ENCODE data around the gene CSRP3.

The CSRP3 gene

GRCh38 chr11:19201737-19202605 is at the start of gene CSRP3:
CSRP3 (minus strand) TSS chr11:19201983; CDS start chr11:19192448, 9,535 bp downstream.
- no peak within 1 kb of the TSS for H3K4me3 ChIP-seq (ENCODE audit: low read depth, low read length)
- no peak for DNase-seq (ENCODE audit: low read depth)

- H3K4me3 ChIP-seq (ENCODE audit: low read depth, low read length) = no peak overlapping the region
- DNase-seq (ENCODE audit: low read depth) = no peak
Measured at GRCh38 chr11:19251577-19251976, 49.8 kb upstream of the CSRP3 start.

GRCh38 chr11:19246816-19247215 is 45.0 kb upstream of the CSRP3 start:
- DNase-seq (ENCODE audit: low read depth) = no peak
- H3K4me3 ChIP-seq (ENCODE audit: low read depth, low read length) = no peak overlapping the region

GRCh38 chr11:19245351-19245750 is 43.6 kb upstream of the CSRP3 start:
- no peak overlapping the region for H3K4me3 ChIP-seq (ENCODE audit: low read depth, low read length)
- no peak for DNase-seq (ENCODE audit: low read depth)

GRCh38 chr11:19244621-19245020 is 42.8 kb upstream of the CSRP3 start:
- H3K4me3 ChIP-seq (ENCODE audit: low read depth, low read length) = no peak overlapping the region
- DNase-seq (ENCODE audit: low read depth) = no peak

GRCh38 chr11:19244084-19244483 is 42.3 kb upstream of the CSRP3 start:
- DNase-seq (ENCODE audit: low read depth) = no peak
- no peak overlapping the region for H3K4me3 ChIP-seq (ENCODE audit: low read depth, low read length)

- DNase-seq (ENCODE audit: low read depth) = no peak
- no peak overlapping the region for H3K4me3 ChIP-seq (ENCODE audit: low read depth, low read length)
Measured at GRCh38 chr11:19243613-19244012, 41.8 kb upstream of the CSRP3 start.

GRCh38 chr11:19243143-19243542 is 41.4 kb upstream of the CSRP3 start:
- no peak for DNase-seq (ENCODE audit: low read depth)
- no peak overlapping the region for H3K4me3 ChIP-seq (ENCODE audit: low read depth, low read length)

GRCh38 chr11:19242179-19242932 is 40.6 kb upstream of the CSRP3 start:
- no peak for DNase-seq (ENCODE audit: low read depth)
- H3K4me3 ChIP-seq (ENCODE audit: low read depth, low read length) = peak overlapping the region; percentile 62

GRCh38 chr11:19241260-19242178 is 39.7 kb upstream of the CSRP3 start:
- DNase-seq (ENCODE audit: low read depth) = no peak
- peak overlapping the region; percentile 62 for H3K4me3 ChIP-seq (ENCODE audit: low read depth, low read length)

- peak; percentile 54 for DNase-seq (ENCODE audit: low read depth)
- H3K4me3 ChIP-seq (ENCODE audit: low read depth, low read length) = peak within 1 kb of the TSS; percentile 62
Measured at GRCh38 chr11:19240420-19241259, 38.9 kb upstream of the CSRP3 start, which contains the start of gene E2F8. E2F8 (minus strand) TSS chr11:19240945; CDS start chr11:19240121, 824 bp downstream.

- no peak for DNase-seq (ENCODE audit: low read depth)
- no peak overlapping the region for H3K4me3 ChIP-seq (ENCODE audit: low read depth, low read length)
Measured at GRCh38 chr11:19239039-19239438, 37.3 kb upstream of the CSRP3 start.

- H3K4me3 ChIP-seq (ENCODE audit: low read depth, low read length) = no peak overlapping the region
- no peak for DNase-seq (ENCODE audit: low read depth)
Measured at GRCh38 chr11:19237813-19238212, 36.0 kb upstream of the CSRP3 start.

GRCh38 chr11:19237381-19237780 is 35.6 kb upstream of the CSRP3 start:
- DNase-seq (ENCODE audit: low read depth) = no peak
- no peak overlapping the region for H3K4me3 ChIP-seq (ENCODE audit: low read depth, low read length)

- DNase-seq (ENCODE audit: low read depth) = no peak
- H3K4me3 ChIP-seq (ENCODE audit: low read depth, low read length) = no peak overlapping the region
Measured at GRCh38 chr11:19234231-19234817, 32.5 kb upstream of the CSRP3 start.

GRCh38 chr11:19232910-19233503 is 31.2 kb upstream of the CSRP3 start:
- no peak overlapping the region for H3K4me3 ChIP-seq (ENCODE audit: low read depth, low read length)
- peak; percentile 55 for DNase-seq (ENCODE audit: low read depth)

GRCh38 chr11:19229671-19230070 is 27.9 kb upstream of the CSRP3 start:
- no peak for DNase-seq (ENCODE audit: low read depth)

GRCh38 chr11:19228968-19229367 is 27.2 kb upstream of the CSRP3 start:
- H3K4me3 ChIP-seq (ENCODE audit: low read depth, low read length) = no peak overlapping the region
- no peak for DNase-seq (ENCODE audit: low read depth)

More at GRCh38 chr11:19229671-19230070, 27.9 kb upstream of the CSRP3 start:
- no peak overlapping the region for H3K4me3 ChIP-seq (ENCODE audit: low read depth, low read length)
